Duodenal mucosa (tissue), 2 donors: Measurements from ENCODE around the gene LYRM4.

ENCODE experiments used
- H3K27ac ChIP-seq: one replicate; pipeline ENCODE4 v1.7.0; 2013; ENCODE audit warnings: low read depth, low read length
- H3K27me3 ChIP-seq, 2 donors: one replicate each; pipeline ENCODE4 v1.7.0; 2013; ENCODE audit warnings: low read length in 2 of 2, control low read depth in 1 of 2; ENCODE audit not compliant: insufficient read depth in 2 of 2, control insufficient read depth in 1 of 2
- H3K36me3 ChIP-seq, 2 donors: one replicate each; pipeline ENCODE4 v1.7.0; 2013; ENCODE audit warnings: low read length in 2 of 2, control low read depth in 1 of 2; ENCODE audit not compliant: insufficient read depth in 2 of 2, control insufficient read depth in 1 of 2
- H3K4me1 ChIP-seq, 2 donors: one replicate each; pipeline ENCODE4 v1.7.0; 2013; ENCODE audit warnings: low read length in 2 of 2, control low read depth in 1 of 2; ENCODE audit not compliant: insufficient read depth in 2 of 2, control insufficient read depth in 1 of 2
- H3K4me3 ChIP-seq, 2 donors: one replicate each; pipeline ENCODE4 v1.7.0; 2013; ENCODE audit warnings: low read length in 2 of 2, low read depth in 1 of 2
- H3K9ac ChIP-seq, 2 donors: one replicate each; pipeline ENCODE4 v1.7.0; 2013; ENCODE audit warnings: low read length in 2 of 2, low read depth in 1 of 2
- H3K9me3 ChIP-seq, 2 donors: one replicate each; pipeline ENCODE4 v1.7.0; 2013; ENCODE audit warnings: low read length in 2 of 2, control low read depth in 1 of 2; ENCODE audit not compliant: control insufficient read depth in 1 of 2

The LYRM4 gene

DNA sequence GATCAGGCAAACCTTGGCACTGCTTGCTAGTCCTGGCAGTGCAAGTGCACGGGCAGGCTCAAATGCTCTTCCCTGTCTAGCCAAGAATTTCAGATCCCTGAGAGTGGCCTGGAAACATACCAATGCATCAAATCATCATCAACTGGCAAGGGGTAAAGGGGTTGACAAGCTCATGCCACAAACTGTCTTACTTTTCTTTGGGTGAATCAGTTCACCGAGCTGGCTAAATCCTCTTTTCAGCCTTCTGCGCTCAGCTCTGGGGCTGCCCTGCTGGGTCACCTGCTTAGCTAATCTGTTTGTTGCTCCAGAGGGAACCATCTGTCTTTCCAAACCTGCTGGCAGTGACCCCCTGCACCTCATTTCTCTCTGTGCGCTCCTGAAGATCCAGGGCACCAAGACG, 59.5 kb downstream of the LYRM4 start:
- Histone ChIP-seq H3K9ac (no peak overlapping the region), H3K27ac (no peak overlapping the region), H3K9me3 (no peaks in the 10 kb centered on the region), H3K4me3 (no peak overlapping the region), H3K36me3 (no peaks in the 10 kb centered on the region), H3K4me1 (no peaks in the 10 kb centered on the region), H3K27me3 (no peaks in the 10 kb centered on the region)

DNA sequence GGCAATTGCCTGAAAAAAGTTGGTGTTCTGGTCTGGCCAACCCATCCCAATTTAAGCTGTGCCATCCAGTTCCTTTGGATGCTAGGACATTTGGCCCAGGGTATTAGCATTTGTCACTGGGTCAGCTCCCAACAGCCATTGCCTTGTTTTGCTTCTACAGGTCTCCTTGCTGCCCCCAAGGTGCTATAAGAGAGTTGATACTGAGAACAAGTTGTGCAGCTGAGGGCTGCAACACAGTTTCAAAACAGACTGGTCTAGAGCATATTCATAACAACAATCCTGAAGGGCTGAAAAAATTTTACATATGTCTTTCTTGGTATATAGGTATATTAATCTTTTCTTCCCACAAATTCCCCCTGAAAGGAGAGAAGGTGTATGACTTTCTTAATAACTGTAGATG, 61.0 kb downstream of the LYRM4 start:
- no peaks in the 10 kb centered on the region for H3K4me1 ChIP-seq
- no peaks in the 10 kb centered on the region for H3K9me3 ChIP-seq
- no peak overlapping the region for H3K4me3 ChIP-seq
- H3K36me3 ChIP-seq, result no peaks in the 10 kb centered on the region
- H3K27me3 ChIP-seq, result no peaks in the 10 kb centered on the region
- H3K27ac ChIP-seq, result no peak overlapping the region
- no peak overlapping the region for H3K9ac ChIP-seq

GRCh38 chr6:5199283-5199682, 61.5 kb downstream of the LYRM4 start:
- Histone ChIP-seq H3K36me3 (no peaks in the 10 kb centered on the region), H3K27me3 (no peaks in the 10 kb centered on the region), H3K9me3 (no peaks in the 10 kb centered on the region), H3K27ac (no peak overlapping the region), H3K4me1 (no peaks in the 10 kb centered on the region), H3K9ac (no peak overlapping the region), H3K4me3 (no peak overlapping the region)

DNA sequence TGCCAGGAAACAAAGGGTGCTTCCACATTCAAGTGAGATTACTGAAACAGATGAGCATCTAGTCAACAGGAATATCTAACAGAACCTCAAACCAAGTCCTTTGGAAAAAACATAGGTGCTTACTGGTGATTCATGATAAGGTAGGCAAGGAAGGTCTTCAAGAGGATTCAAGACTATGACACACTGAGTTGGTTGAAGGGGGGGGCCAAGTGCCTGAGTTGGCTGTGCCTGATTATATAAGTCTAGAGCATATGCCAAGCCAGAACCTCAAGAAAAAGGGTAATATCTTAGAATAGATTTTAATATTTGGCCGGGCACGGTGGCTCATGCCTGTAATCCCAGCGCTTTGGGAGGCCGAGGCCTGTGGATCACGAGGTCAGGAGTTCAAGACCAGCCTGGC, 63.7 kb downstream of the LYRM4 start:
- no peak overlapping the region for H3K4me3 ChIP-seq
- H3K36me3 ChIP-seq, result no peaks in the 10 kb centered on the region
- no peak overlapping the region for H3K9ac ChIP-seq
- no peaks in the 10 kb centered on the region for H3K9me3 ChIP-seq
- H3K27me3 ChIP-seq, result no peaks in the 10 kb centered on the region
- no peaks in the 10 kb centered on the region for H3K4me1 ChIP-seq
- H3K27ac ChIP-seq, result no peak overlapping the region

DNA sequence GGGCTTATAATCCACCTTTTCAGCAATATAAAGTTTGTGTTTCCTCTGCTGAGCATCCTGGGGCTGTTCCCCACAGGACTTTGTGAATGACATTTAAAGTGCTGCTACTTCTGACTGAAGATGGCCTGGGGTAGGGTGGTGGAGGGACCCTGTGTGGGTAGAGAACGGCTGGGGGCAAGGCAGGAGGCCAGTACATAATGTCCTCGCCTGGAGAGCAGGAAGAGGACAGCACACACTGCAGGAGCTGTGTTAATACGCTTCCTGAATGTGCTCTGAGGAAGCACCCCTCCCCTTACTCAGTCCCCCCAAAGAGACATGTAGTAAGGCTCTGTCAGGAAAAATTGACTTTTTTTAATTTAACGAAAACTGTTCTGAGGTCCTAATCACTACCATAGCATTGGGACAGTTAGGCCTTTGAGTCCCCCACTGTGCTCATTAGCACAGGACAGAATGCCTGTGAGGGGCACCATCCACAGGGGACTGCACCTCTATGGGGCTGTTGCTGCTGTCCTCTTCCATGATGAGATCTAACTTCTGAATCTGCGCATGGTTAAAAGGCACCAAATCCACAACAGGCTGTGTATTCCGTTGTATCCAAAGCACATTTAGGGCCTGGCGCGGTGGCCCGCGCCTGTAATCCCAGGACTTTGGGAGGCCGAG, 68.5 kb downstream of the LYRM4 start:
- H3K27me3 ChIP-seq, result no peaks in the 10 kb centered on the region
- H3K9me3 ChIP-seq, result no peaks in the 10 kb centered on the region
- H3K36me3 ChIP-seq, result no peaks in the 10 kb centered on the region
- H3K27ac ChIP-seq, result no peak overlapping the region
- no peak overlapping the region for H3K4me3 ChIP-seq
- H3K4me1 ChIP-seq, result no peaks in the 10 kb centered on the region
- H3K9ac ChIP-seq, result no peak overlapping the region

DNA sequence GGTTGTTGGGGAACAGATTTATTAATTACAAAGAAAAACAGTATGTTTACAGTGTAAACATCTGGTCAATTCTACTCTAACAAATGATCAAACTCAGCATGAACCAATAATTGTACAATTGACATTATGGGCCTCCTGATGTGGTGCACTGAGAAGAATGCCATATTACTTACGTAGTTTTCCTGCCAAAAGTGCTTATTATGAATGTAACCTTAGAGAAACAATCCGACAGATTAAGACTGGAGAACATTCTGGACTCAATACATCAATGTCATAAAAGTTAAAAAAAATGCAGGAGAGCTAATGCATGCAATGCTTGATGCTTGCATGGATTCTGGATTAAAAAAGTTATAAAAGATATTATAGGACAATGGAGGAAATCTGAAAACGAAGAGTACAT, 69.0 kb downstream of the LYRM4 start:
- Histone ChIP-seq H3K9ac (no peak overlapping the region), H3K27me3 (no peaks in the 10 kb centered on the region), H3K4me1 (no peaks in the 10 kb centered on the region), H3K4me3 (no peak overlapping the region), H3K36me3 (no peaks in the 10 kb centered on the region), H3K9me3 (no peaks in the 10 kb centered on the region), H3K27ac (no peak overlapping the region)

DNA sequence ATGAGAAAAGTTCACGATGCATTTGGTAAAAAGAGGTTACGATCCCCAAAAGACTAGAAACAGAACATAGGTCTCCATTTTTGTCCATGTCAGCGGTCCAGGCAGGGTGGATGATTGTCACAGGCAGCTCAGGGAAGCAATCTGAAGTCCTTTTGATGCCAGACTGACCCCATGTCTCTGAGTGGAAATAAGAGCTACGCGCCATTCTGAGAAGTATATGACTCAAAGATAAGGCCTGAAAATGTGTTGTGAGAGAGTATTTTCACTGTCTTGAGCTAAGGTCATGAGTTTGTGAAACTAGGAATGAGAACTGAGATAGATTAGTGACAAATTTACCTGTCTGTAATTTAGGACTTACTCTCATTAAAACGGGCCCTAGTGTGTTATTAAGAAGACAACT, 69.5 kb downstream of the LYRM4 start:
- no peaks in the 10 kb centered on the region for H3K9me3 ChIP-seq
- H3K4me1 ChIP-seq, result no peaks in the 10 kb centered on the region
- H3K9ac ChIP-seq, result no peak overlapping the region
- H3K27me3 ChIP-seq, result no peaks in the 10 kb centered on the region
- no peak overlapping the region for H3K4me3 ChIP-seq
- H3K27ac ChIP-seq, result no peak overlapping the region
- H3K36me3 ChIP-seq, result no peaks in the 10 kb centered on the region

GRCh38 chr6:5190507-5190906, 70.2 kb downstream of the LYRM4 start:
- Histone ChIP-seq H3K36me3 (no peaks in the 10 kb centered on the region), H3K9me3 (no peaks in the 10 kb centered on the region), H3K27me3 (no peaks in the 10 kb centered on the region), H3K27ac (no peak overlapping the region), H3K9ac (no peak overlapping the region), H3K4me1 (no peaks in the 10 kb centered on the region), H3K4me3 (no peak overlapping the region)

DNA sequence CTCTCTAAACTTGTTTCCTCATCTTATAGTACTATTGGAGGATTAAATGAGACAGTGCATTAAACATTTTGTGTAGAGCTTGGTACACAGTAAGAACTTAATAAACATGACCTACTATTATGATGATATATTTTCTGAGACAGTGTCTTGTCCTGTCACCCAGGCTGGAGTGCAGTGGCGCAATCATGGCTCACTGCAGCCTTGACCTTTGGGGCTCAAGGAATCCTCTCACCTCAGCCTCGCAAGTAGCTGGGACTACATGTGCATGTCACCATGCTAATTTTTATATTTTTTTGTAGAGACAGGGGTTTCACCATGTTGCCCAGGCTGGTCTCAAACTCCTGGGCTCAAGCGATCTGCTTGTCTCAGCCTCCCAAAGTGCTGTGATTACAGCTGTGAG, 72.1 kb downstream of the LYRM4 start:
- H3K27me3 ChIP-seq, result no peaks in the 10 kb centered on the region
- H3K4me1 ChIP-seq, result no peaks in the 10 kb centered on the region
- H3K27ac ChIP-seq, result no peak overlapping the region
- H3K36me3 ChIP-seq, result peaks cover 0 to 3% of the 10 kb centered on the region in 2 donors
- H3K9ac ChIP-seq, result no peak overlapping the region
- no peak overlapping the region for H3K4me3 ChIP-seq
- H3K9me3 ChIP-seq, result no peaks in the 10 kb centered on the region

DNA sequence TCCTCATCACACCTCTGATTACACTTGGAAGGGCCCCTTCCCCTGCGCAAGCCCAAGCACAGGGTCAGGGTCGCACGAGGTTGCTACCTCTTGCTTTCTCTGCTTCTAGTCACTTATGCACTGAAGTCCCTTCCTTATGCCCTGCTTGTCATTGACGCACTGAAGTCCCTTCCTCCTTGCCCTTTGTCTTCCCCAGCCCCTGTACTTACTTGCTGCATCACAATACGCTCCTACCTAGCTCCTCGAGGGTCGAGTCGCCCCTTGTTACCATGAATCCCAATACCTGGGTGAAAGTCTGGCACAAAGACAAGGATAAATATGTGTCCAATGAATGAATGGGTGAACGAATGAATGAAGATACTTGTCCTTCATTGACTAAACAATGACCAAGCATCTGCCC, 75.9 kb downstream of the LYRM4 start:
- Histone ChIP-seq H3K4me3 (no peak overlapping the region), H3K27me3 (no peaks in the 10 kb centered on the region), H3K9ac (no peak overlapping the region), H3K9me3 (no peaks in the 10 kb centered on the region), H3K27ac (no peak overlapping the region), H3K4me1 (no peaks in the 10 kb centered on the region), H3K36me3 (peaks cover 0 to 3% of the 10 kb centered on the region in 2 donors)

- H3K9ac ChIP-seq, result no peak overlapping the region
- H3K36me3 ChIP-seq, result peaks cover 0 to 3% of the 10 kb centered on the region in 2 donors
- H3K27ac ChIP-seq, result no peak overlapping the region
- no peaks in the 10 kb centered on the region for H3K9me3 ChIP-seq
- no peaks in the 10 kb centered on the region for H3K27me3 ChIP-seq
- H3K4me3 ChIP-seq, result no peak overlapping the region
- no peaks in the 10 kb centered on the region for H3K4me1 ChIP-seq
These were observed 76.5 kb downstream of the LYRM4 start for GRCh38 chr6:5184218-5184617.
